DMS114 treated with DMSO at 0.1 percent for 48 hours (cell line): ENCODE results near the gene RAD54L2.
"Not testable (repeated sequence)": the region's sequence is repeated elsewhere in the genome, so short reads cannot be mapped to it uniquely, and the experiment has no call there.

Experiments used
- DNase-seq: peaks from one replicate; lab custom pipeline; 2025; ENCODE audit not compliant: unreplicated experiment; lab: John Stamatoyannopoulos, UW

The RAD54L2 gene

GRCh38 chr3:51542596-51542995, 4.1 kb downstream of the RAD54L2 start:
- not testable (repeated sequence) for DNase-seq

DNA sequence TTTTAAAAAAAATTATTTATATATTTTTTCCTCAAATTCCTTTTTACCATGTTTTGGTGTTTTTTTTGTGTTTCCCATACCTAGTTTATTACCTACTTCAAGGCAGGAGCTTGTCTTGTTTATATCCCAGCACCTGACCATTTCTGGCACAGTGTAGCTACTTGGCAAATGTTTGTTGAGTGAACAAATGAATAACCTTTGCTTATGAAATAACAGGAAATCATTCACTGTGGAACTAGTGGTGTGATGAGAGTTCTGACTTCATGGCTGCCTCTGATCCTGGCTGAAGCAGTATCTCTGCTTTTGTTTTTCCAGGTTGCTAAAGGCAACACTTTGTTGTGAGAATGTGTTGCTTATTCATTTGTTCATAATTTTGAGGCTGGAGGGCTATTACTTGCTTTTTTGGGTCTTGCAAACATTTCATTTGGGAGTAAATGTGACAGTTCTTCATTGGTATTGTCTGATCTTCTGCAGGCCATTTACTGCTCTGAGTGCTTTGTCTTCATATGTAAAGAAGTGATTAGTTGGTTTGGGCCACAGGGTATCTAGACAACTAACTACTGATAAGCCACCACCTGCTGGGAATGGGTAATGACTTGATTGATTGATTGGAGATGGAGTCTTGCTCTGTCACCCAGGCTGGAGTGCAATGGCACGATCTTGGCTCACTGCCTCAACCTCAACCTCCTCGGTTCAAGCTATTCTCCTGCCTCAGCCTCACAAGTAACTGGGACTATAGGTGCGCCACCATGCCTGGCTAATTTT, 5.7 kb downstream of the RAD54L2 start:
- DNase-seq, result no peak

GRCh38 chr3:51547274-51547673, 8.8 kb downstream of the RAD54L2 start:
- no peak for DNase-seq

GRCh38 chr3:51549311-51549710, 10.8 kb downstream of the RAD54L2 start:
- DNase-seq, result no peak

DNA sequence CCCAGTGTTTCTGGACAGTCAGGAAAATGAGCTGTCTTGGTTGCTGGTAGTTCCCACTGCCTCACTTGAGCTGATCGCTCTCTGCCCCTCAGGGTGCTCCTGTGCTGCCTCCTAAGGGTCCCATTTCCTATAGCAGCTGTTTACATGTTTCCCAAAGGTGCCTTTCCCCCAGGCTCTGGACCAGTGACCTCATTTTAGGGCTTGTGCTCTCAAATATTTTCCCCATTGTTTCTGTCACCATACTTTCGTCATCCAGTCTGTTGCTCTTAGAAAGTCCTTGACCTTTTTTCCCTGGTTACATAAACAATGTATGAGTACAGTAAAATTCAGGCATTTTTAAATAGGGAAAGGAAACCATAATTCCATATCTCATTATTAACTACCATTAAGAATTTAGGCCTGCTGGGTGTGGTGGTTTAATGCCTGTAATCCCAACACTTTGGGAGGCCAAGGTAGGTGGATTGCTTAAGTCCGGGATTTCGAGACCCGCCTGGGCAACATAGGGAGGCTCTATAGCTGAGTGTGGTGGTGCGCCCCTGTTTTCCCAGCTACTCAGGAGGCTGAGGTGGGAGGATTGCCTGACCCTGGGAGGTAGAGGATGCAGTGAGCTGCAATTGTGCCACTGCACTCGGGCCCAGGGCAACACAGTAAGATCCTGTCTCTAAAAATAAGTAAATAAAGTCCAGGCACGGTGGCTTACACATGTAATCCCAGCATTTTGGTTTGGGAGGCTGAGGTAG, 11.7 kb downstream of the RAD54L2 start:
- DNase-seq, result no peak

- DNase-seq, result no peak
Observed at GRCh38 chr3:51557993-51558392, 19.5 kb downstream of the RAD54L2 start.

DNA sequence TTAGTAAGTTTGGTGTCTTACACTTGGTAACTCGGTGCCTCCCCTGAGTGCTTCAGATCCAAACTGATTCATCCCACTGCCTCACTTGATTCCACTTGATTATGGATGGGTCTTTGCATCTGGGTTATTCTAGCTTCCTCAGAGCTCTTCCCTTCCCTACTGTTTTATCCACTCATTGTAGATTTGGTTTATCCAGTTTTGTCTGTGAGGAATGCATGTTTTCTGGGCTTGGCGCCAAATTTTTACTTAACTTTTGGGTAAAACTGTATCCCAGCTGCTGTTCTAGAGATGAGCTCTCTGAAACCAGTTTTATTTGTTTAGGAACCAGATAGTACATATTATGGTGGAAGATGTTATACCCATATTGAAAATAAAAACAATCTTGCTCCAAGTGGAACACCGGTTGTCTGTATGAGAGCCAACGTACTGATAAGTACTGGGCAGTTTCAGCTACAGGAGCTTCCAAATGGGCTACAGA, 20.9 kb downstream of the RAD54L2 start:
- DNase-seq, result no peak

DNA sequence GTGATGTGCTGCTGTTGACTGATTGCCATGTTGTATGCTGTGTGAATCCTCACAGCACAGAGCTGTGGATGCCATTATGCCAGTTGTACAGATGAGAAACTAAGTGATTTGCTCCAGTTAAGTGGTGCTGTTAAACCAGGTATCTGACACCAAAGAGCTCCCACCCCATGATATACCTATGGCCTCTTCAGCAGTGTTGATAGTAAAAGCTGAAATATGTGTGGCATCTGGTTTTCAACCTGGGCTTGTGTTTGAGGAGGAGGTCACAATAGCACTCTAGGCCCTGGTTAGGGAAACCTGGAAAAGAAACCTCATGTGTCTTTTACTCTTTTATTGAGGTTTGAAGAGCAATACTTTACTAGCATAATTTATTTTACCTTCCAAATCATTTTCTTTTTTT, 21.4 kb downstream of the RAD54L2 start:
- DNase-seq, result no peak

DNA sequence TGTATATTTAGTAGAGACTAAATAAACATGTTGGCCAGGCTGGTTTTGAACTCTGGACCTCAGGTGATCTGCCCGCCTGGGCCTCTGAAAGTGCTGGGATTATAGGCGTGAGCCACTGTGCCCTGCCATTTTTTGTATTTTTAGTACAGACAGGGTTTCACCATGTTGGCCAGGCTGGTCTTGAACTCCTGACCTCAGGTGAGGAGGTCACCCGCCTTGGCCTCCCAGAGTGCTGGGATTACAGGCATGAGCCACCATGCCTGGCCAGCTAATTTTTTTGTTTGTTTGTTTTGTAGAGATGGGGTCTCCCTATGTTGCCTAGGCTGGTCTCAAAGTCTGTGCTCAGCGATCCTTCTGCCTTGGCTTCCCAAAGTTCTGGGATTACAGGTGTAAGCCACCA, 23.9 kb downstream of the RAD54L2 start:
- DNase-seq, result not testable (repeated sequence)

DNA sequence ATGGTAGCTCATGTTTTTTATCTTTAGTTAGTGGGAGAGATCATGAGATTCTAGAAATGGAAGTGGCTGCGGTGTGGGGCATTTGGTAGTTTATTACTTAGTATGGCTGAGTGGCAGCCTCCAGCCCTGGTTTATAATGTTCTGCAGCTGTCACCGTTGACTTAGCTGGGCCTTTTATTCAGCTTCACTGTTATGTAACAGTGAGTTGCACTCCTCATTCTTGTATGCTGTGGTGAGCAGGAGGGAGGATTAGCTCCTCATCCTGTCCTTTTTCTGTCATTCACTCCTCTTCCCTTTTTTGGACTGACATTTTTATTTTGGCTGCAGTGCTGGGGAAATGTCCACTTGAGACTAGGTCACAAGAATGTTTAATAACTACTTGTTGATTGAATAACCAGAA, 29.5 kb downstream of the RAD54L2 start:
- no peak for DNase-seq

- DNase-seq, result no peak
Observed at GRCh38 chr3:51568996-51569395, 30.5 kb downstream of the RAD54L2 start.

- no peak for DNase-seq
Observed at GRCh38 chr3:51578238-51578637, 39.7 kb downstream of the RAD54L2 start.

- DNase-seq, result no peak
Observed at GRCh38 chr3:51580418-51580817, 41.9 kb downstream of the RAD54L2 start.

DNA sequence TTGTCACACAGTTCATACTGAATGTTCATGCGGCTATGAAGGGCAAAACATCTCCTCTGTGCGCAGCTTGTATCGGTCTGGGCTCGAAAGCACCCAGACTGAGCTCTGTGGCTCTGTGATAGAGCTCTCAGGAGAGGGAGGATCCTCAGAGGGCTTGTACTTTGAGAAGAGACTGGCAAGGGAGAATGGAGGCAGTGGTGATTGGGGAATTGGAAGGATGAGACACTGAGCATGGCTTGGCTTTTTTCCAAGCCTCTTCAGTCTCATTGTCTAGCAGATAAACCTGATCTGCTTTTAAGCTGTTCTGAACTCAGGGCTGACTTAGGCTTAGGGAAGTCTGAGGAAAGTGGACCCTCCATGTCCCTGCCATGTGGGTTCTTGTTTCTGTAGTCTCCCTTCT, 43.0 kb downstream of the RAD54L2 start:
- no peak for DNase-seq

GRCh38 chr3:51585197-51585596, 46.7 kb downstream of the RAD54L2 start:
- DNase-seq, result no peak

DNA sequence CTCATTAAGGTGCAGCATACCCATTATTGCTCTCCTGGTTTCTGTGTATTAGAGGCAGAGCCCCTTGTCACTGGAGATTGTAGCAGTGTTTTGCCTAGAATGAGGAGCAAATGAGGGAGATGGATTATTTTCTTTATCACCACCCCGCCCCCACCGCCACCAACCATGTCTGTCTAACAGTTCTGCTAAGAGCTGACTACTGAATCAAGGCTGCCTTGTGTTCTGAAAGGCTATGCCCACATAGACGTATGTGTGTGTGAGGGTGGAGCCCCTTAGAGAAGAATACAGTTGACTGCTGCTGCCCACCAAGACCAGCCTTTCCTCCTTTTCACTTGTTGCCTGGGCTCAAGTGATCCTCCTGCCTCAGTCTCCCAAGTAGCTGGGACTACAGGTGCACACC, 47.4 kb downstream of the RAD54L2 start:
- DNase-seq, result no peak
